Dermis blood vessel endothelial cell (primary cell): ENCODE results near the gene ARRDC3. TPM values are rescaled to one million over a fixed set of nuclear protein-coding genes. Genes with fewer than 3 reads are reported as not detected.

Source experiments
- DNase-seq: peaks from one replicate; pipeline ENCODE4 v3.0.0; 2010
- total RNA-seq: library from RNA; depleted of rRNA; stranded (reverse); fragments of >200 nt; gene quantifications from 2 replicates; pipeline ENCODE4 v1.2.3, GENCODE V29; 2014

The ARRDC3 gene
- total RNA-seq, 1 donor from 2014 or later: 94.4 TPM

DNA sequence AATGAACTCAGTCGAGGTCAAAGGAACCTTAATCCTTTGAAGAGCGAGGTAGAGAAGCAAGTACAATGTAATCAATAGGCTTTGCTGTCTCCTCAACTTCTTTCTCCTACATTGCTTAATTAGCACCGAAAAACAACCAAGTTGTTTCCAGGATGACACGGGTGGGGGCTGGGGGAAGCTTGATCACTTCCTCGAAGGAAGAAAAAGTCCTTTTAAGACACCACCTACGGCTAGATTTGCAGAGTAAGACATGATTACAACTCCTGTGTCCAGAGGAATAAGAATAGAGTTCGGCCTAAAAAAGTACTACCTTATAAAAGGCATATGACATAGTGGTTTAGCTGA is 811 bp upstream of the ARRDC3 start:
- peak; percentile 59 for DNase-seq

DNA sequence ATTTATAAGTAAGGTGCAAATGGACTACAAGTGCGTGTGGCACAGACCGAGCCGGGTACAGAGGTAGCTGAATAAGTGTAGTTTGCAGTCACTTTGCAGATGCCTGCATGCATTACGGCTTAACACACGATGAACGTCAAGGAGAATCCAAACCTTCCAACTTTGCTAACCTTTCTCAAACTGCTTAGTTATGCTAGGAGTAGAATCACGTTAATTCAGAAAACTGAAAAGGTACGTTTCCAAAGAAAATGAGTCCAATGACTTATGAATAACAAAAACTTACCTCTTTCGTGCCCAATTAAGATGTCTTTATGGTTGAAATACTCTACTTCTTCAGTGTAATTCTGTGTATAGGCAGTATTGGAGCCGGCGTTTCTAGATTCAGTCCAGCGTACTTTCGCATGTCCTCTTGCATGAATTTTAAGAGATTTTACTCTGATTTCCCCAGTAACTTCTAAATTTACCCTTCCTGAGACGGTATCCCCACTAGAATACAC is 539 bp downstream of the ARRDC3 start:
- peak; percentile 60 for DNase-seq

GRCh38 chr5:91381774-91382359 is 1.2 kb downstream of the ARRDC3 start:
- DNase-seq: peak; percentile 91

- no peak for DNase-seq
Observed at GRCh38 chr5:91381239-91381773, 1.8 kb downstream of the ARRDC3 start.

DNA sequence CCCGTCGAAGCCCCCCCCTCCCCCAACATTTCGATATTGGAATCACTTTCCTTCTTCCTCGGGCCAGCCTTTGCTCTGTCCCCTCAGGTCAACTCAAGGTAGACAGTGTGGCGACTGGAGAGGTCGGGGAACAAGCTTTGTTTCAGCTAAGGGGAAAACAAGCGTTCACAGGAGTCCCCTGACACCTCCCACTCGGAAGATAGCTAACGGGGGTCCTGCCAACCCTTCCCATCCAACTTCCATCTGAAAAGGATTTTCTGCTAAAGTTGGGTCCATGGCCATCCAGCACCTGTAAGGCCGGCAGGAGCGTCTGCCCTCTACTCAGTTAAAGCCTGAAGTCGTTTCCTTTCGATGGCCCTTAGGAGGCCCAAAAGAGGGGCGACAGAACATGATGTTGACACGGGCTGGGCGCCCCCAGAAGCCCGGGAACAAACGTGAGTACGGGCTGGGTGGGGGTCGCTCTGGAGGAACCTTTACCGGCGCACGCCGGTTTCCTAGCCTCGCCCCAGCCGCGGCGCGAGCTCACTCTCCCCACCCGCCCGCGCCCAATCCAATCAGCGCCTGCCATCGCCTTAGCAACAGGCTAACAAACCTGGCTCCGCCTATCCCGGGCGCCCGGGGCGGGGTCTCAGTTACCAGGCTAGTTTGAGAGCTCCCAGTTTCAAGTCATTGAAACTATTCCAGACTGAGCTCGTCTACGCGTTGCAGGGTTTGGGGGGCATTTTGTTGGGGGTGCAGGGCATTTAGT is 2.5 kb downstream of the ARRDC3 start:
- peak; percentile 96 for DNase-seq

DNA sequence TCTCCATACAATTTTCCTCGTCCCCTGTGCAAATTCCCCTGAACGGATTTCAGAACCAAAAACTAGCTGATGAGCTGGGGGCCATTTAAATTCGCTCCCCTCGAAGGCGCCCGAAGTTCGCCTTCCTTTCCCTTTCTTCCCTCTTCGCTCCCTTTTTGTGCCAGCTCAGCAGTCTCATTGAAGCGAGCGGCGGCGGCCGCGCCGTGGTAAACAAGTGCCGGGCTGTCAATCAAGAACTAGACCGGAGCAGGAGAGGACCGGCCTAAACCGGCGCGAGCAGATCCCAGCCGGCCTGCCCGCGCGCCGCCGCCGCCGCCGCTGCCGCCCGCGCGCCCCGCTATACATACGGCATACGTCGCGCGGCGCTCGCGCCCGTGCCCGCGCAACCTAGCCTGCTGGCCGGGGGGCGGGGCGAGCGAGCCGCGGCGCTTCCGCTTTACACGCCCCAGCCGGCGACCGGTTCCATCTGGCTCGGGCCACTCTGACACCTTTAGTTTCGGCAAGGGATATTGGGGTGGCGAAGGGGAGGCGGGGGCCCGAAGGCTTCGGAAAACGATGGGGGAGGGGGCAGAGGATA is 3.1 kb downstream of the ARRDC3 start:
- DNase-seq: peak; percentile 94

- DNase-seq: no peak
Observed at GRCh38 chr5:91379246-91379913, 3.7 kb downstream of the ARRDC3 start.

DNA sequence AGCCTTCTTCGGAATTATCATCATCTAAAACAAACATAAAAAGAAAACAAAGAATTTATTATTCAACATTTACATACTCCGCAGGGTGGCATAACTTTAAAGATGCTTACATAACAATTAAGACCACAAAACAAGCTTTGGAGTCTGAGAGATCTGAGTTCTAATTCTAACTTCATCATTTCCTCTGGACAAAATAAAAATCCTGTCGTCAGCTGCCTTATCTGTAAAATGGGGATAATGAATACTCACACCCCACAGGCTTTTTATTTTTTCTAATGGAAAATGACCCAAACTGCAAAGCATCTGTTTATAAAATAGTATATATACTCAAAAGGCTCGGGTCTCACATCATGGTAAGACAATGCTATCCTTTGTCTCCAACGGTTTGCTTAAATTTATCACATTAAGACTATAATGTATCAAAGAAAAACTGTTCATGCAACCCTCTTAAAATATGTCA is 4.3 kb downstream of the ARRDC3 start:
- no peak for DNase-seq

DNA sequence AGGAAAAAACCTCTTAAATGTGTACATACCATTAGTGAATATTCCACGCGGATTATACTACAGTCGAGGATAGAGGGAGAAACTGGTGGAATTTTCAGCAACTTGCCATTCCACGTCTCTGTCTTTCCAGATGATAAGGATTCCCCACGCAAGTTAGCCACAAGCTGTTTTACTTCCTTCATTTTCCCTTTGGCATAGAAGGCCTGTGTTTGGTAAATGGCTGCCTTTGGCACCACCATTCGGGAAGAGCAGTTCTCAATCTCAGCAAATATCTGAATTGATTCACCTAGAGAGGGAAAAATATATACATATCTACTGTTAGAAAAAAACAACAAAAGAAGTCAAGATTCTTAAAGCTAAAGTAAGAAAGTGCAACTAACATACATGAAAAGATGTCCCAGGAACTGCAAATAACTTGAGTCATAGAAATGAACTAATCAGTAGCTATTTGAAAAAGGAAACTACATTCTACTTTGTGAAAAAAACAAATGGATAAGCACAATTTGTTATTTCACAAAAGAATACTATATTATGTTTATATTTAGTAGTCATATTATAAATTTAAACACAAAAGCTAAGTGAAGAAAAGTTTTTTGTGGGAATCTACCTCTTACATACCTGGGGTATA is 8.1 kb downstream of the ARRDC3 start:
- no peak for DNase-seq

GRCh38 chr5:91373600-91373999 is 9.5 kb downstream of the ARRDC3 start:
- no peak for DNase-seq

- no peak for DNase-seq
Observed at GRCh38 chr5:91373006-91373405, 10.1 kb downstream of the ARRDC3 start.

DNA sequence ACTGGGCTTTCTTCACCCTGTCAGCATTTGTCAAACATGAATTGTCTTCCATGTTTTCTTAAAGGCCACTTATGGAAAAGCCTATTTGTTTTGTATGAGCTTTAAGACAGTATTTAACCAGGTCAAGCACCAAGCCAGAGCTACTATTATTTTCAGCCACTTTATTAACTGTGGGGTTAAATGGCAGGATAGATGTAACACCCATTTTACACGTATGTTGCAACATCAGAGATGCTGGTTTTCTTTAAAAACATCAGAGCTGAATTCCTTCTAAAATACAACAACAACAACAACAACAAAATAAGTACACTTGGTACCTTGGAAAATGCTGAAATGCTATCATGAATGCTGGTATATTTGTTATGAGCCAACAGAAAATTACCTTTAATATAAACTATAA is 13.6 kb downstream of the ARRDC3 start:
- DNase-seq: no peak

GRCh38 chr5:91367908-91368648 is 15.0 kb downstream of the ARRDC3 start:
- DNase-seq: no peak

GRCh38 chr5:91367344-91367743 is 15.8 kb downstream of the ARRDC3 start:
- no peak for DNase-seq

- no peak for DNase-seq
Observed at GRCh38 chr5:91366551-91366950, 16.6 kb downstream of the ARRDC3 start.

DNA sequence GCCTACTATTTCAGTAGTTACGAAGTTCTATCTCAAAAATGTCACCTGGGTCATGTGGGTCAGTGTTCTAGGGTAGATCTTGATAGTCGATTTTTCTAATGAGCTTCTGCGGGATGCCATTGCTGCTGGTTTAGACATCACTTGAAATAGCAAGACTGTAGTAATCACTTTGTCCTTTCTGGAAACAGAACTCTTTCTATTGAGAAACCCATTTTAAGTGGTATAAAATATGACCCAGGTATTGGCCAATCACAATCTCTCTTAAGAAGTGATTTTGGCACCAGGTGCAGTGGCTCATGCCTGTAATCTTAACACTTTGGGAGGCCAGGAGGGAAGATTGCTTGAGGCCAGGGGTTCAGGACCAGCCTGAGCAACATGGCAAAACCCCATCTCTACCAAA is 17.6 kb downstream of the ARRDC3 start:
- DNase-seq: no peak

GRCh38 chr5:91362935-91363334 is 20.2 kb downstream of the ARRDC3 start:
- DNase-seq: no peak

DNA sequence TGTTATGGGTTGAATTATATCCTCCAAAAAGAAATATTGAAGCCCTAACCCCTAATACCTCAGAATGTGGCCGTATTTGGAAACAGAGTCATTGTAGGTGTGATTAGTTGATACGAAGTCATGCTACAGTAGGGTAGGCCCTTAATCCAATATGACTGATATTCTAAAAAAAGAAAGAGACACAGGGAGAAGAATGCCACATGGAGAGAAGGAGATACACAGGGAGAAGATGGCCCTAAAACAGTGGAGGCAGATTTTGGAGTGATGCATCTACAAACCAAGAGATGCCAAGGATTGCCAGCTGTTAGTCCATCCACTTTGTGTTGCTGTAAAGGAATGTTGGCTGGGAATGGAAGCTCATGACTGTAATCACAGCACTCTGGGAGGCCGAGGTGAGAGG is 21.3 kb downstream of the ARRDC3 start:
- no peak for DNase-seq

DNA sequence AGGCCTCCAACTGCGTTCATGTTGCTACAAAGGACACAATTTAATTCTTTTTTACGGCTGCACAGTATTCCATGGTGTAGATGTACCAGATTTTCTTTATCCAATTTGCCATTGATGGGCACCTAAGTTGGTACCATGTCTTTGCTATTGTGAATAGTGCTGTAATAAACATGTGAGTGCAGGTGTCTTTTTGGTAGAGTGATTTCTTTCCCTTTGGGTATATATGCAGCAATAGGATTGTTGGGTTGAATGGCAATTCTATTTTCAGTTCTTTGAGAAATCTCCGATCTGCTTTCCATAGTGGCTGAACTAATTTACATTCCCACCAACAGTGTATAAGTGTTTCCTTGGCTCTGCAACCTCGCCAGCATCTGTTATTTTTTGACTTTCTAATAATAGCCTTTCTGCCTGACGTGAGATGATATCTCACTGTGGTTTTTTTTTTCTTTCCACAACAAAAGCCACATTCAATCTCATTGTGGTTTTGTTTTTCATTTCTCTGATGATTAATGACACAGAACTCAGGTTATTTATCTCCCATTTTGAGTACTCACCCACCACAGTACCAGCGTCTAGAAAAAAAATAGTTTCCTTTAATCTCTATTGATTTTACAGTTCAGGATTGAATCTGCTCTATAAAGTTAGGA is 21.9 kb downstream of the ARRDC3 start:
- DNase-seq: no peak

- no peak for DNase-seq
Observed at GRCh38 chr5:91359962-91360609, 23.0 kb downstream of the ARRDC3 start.

GRCh38 chr5:91357806-91358205 is 25.3 kb downstream of the ARRDC3 start:
- DNase-seq: no peak
